Renal pelvis (tissue), 4 donors: Measurements from ENCODE around the gene SLC35A2. TPM values are rescaled to one million over a fixed set of nuclear protein-coding genes. Genes with fewer than 3 reads are reported as not detected.

Experiments
- DNase-seq: peaks from one replicate; pipeline ENCODE4 v3.0.0-alpha.2; 2013
- polyA plus RNA-seq, 3 donors: library from polyadenylated mRNA; unstranded; fragments of 120-200 nt; gene quantifications; one replicate each; pipeline ENCODE4 v1.2.1, GENCODE V29; 2013; ENCODE audit not compliant: insufficient read length in 3 of 3

The SLC35A2 gene
- polyA plus RNA-seq, 3 donors = 28.7 to 38.8 (median 36.5) TPM

DNA sequence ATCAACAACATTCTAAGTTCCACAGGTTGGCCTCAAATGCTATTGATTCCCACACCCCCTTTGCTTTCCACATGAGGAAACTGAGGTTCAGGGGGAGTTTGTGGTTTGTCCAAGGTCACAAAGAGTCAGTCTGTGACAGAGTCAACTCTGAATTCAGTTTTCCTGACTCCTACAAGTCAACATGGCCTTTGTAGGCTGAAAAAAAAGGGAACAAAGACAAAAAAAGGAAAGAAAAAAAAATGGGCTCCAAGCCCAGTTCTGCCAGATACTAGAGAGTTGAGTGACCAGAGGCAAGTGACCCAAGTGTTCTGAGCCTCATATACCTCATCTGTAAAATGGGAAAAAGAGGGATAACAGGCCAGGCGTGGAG, 23.8 kb upstream of the SLC35A2 start:
- no peak for DNase-seq

GRCh38 chrX:48934581-48935300, 23.3 kb upstream of the SLC35A2 start:
- no peak for DNase-seq

GRCh38 chrX:48933757-48934156, 22.3 kb upstream of the SLC35A2 start:
- DNase-seq = no peak

- no peak for DNase-seq
Observed at GRCh38 chrX:48927736-48928382, 16.4 kb upstream of the SLC35A2 start.

DNA sequence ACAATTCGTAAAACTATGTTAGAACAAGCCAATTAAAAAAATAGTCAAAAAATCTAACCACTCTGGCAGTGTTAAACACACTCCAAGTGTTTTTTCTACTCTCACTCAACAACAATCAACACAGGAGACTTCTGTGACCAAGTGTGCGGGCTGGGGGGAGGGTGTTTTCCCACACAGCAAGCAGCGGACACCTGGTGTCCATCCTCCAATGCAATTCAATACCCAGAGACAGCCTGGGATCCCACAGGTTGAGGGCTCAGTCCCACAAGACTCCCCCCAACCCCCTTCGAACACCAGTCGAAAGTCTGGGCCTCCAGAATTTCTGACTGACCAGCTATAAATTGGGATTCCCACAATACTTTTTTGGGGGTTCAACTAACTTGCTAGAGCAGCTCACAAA, 15.7 kb upstream of the SLC35A2 start:
- no peak for DNase-seq

- DNase-seq = no peak
Observed at GRCh38 chrX:48924270-48924669, 12.8 kb upstream of the SLC35A2 start.

DNA sequence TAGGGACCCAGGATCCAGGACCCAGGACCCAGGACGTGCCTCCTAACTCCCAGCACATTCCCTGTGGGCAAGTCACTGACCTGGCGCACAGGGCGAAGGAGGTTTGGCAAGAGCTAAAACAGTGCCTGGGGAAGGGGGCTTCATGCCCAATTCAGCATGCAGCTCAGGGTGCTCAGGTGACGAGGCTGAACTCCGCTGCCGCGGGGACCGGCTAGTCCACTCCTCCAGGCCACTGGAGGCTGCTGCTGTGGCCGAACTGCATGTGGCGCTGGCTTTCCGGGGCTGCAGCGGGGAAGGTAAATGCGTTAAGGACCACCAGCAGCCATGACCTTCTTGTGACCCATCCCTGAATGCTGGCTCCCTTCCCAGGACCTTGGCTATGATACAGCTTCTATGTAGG, 12.3 kb upstream of the SLC35A2 start:
- DNase-seq = no peak

DNA sequence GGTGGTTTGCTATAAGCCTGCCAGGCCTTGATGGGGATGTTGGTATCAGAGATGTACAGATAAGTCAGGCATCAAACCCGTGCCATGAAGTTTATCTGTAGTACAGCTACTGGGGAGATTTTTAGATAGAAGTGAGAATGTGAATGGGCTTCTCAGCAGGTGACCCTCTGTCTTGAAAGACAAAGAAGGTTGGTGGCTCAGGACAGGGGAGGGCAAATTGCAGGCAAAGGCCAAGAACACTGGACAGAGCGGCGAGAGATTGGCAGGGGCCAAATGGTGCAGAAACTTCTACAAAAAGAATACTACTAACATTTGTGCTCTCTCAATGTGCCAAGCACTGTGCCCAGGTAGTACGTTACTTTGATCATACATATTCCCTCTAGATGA, 9.3 kb upstream of the SLC35A2 start:
- no peak for DNase-seq

DNA sequence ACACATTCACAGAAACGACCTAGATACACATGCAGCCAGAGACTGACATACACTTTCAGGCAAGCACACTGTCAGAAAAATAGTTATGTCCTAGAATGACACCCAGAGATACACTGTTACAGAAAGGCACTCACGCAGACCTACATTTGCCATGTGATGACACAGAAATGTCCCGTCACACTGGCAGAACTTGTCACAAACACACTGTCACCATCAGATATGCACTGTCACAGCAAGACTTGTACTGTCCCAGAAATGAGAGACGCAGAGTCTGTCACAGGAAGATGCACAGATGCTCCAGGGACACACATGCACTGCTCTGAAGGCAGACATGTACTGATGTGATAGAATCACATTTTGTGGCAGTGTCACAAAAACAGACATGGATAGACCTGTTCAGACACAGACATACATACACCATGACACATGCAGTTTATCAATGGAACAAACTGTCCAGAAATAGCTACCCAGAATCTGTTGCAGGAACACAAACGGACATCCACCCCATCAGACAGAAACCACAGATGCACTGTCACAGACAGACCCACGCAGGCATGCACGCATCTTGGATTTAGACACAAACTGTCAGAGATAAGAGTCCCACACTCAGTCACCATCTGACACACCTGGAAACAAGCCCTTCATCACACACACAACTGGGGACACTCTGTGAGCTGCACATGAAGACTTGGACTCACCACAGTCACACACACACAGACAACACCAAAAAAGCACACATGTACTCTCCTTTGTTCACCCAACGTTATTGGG, 8.7 kb upstream of the SLC35A2 start:
- DNase-seq = no peak

DNA sequence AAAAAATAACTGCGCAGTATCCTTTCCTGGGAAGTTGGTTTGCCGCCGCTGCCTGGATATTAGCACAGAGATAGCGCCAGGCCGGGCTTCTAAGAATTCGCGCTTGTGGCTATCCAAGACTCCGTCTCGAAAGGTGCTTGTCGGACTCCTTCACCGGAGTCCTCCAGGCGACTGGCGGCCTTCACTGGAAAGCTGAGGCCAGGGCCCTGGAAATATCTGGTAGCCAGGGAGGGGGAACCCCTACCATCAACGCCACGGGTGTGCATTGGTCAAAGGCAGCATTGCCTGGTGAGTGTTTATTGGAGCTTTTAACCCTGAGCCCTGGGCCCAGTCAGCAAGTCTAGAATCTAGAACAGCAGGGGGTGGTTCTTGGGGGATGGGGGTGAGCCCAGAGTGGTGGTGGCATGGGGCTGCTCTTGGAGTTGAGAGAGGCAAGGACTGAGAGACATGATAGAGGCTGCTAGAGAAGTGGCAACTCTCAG, 8.0 kb upstream of the SLC35A2 start:
- no peak for DNase-seq

DNA sequence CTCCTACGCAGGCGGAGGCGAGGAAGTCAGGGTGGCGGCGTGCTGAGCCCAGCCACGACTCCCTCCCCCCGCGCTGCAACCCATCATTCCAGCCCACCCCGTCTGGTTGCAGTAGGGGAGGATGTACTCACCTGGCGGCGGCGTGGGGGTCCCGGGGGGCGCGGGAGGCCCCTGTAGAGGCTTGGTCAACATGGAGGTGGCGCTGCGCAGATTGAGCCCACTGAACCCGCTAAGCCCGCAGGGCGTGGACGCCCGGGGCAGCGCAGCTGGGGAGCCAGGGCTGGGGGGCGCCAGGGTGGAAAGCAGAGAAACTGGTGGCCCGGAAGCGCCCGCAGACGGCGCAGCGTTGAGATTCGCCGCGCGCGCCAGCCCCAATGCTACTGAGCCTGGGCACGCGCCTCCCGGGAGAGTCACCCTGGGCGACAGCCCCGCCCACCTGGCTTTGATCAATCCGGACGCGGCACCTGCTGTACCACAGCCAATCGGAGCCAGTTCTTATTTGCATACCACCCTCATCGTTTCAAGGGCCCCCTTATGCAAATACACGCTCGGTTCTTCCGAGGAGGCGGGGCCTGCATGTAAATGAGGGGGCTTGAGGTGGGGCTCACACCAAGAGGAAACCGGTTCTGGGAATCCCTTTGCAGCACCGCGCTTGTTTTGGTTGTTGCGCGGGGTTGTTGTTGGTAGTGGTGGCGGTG, 7.3 kb upstream of the SLC35A2 start, which contains the start of gene PIM2:
PIM2 (minus strand) TSS at position 382 of the 698 bp plus-strand sequence; CDS start at position 192, 190 bp downstream.
- DNase-seq = peak; percentile 87

DNA sequence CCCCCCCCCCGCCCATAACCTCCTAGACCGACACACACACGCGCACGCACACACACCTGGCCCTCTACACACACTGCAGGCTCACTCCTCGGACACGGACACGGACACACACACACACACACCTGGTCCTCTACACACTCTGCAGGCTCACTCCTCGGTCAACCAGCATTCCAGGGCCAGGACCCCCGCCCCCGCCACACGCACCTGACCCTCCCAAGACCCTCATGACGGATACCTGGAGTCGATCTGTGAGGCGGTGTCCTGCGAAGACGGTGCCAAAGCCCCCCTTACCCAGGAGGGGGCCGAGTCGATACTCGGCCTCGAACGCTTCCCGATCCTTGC, 6.8 kb upstream of the SLC35A2 start:
- no peak for DNase-seq

DNA sequence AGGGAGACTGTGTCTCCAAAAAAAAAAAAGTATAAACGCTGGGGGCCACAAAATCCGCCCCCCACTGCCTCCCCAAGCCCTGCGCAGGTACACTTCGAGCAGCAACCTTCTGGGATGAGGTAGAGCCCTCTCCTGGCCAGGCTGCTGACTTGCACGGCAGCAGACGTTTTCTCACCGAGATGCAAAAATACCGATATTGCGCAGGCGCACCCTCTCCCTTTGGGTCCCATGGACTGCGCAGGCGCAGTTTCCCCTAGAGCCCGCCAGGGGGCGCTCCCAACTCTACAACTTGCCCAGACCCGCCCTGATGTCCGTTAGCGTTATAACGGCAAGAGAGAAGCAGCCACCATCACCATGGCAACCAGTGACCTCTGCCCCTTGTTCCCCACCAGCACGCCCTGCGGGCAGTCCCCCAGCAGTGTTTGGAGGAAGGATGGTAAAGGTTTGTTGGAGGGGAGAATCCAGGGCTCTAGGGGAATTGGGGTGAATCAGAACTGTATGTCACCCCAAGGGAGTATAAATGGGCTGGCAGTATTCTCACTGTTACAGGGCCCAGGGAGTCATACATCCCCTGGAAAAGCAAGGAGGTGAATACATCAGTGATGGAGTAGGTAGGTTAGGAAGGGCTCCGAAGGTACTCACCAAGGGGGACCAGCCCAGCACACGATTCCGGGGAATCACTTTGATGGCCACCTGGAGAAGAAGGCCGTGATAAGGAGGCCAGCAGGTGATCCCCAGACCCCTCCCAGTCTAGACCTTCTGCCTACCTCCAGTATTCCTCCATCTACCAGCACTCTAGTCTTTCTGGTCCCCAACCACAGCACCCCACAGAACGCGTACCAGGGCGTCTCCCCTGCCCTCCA, 5.9 kb upstream of the SLC35A2 start:
- peak; percentile 85 for DNase-seq

DNA sequence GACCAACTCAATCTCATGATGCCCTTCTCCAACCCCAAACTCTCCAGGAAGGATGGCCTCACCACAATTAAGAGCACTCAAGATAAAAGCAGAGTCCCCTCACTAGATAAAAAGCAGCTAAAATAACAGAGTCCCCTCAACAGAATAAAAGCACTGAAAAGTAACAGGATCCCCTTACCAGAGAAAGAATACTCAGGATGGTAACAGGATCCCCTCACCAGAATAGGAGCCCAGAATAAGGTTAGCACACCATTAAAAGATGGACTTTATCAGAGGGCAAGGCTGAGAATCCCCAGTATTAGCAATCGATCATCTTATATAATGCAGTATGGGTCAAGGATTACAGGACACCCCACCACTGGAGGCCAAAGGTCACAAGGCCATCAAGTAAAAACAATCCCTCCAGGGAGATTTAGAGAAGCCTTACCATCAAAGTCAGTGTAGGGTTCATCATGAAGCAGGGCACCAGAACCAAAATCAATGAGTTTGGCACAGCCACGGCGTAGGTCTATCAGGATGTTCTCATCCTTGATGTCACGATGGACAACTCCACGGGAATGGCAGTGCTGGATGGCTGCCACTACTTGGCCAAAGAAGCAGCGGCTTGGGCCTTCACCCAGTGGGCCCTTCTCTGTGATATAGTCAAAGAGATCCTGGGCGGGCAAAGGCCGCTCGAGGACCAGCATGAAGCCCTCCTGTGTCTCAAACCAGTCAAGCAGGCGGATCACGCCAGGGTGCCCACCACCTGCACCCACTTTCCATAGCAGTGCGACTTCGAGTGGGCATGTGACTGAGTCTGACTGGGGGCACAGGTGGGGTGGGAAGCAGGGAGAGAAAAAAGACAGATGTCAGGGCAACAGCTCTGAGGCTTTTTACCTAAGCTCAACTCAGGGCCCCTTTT, 3.4 kb upstream of the SLC35A2 start:
- DNase-seq = no peak

DNA sequence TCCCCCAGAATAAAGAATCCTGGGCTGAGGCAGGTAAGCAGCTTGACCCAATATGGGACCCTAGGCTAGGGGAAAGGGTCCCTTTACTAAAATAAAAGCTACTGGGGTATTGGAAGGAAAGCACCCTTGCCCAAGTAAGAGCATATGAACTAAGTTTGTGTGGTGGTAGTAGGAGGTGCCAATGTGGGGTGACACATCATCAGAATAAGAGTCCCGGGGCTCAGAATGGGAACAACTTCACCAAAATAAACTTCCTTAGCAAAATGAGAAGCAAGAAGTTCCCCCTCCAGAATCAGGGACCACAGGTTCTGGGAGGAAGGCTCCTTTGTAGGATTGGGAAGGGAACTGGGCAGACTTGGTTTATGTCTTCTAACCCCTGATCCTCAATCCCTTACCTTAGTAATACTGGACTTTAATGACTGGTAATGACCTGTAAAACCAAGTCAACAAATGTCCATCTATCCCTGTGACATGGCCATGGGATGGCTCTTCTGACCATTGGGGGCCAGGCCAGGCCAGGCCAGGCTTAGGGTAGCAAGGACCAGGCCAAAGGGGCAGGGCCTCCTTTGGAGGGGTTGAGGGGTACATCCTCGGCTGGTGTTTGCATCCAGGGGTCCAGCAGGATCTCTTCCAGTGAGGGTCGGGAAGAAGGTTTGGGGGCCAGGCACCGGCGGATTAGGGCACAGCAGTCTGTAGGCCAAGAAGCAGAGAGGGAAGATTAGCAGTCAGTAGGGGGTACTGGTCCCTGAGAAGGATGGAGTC, 2.3 kb upstream of the SLC35A2 start:
- no peak for DNase-seq

DNA sequence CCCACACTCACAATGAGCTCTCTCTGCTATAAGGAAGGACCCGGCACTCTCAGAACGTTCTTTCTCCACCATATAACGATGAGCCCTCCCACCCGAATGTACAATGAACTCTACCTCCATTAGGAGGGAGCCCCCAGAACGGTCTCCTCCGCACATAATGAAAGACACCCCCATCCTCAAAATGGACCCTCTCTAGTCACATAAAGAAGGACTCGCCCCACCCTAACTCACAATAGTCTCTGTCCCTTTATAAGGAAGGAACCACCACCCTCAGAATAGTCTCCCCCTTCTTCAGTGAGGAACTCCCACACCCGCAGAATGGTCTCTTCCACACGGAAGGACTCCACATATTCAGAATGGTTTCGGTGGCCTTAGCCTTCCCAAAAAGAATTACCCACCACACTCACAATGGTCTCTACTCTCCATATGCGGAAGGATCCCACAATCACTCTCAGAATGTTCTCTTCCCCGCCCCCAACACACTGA, 477 bp downstream of the SLC35A2 start:
- no peak for DNase-seq

DNA sequence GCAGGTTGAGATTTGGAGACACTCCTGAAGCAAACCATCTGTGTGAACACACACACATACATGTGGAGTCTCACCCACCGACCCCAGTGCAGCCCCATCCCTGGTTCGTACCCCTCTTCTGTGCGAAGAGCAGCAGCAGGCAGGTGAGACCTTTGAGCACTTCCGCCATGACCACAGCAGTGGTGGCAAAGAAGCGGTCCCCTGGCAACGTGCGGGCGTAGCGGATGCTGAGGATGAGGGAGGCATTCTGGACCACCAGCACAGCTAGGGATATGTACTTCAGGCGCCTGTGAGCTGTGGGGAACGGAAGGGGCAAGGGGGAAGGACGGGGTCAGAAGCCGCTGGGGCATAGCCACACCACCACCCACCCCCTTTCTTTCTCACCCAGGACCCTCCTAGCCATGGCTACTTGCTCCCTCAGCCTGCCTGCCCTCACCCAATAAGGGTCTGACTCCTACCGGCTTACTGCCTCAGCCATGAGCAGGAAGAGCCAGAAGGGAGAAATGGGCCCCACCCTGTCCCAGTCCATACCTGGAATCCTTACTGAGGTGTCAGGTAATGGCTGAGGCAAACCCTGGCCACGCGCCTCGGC, 1.6 kb downstream of the SLC35A2 start:
- DNase-seq = no peak

GRCh38 chrX:48908600-48908999, 2.8 kb downstream of the SLC35A2 start:
- no peak for DNase-seq
